A673 (cell line): ENCODE results near the gene CHD8. TPM values are rescaled to one million over a fixed set of nuclear protein-coding genes. Genes with fewer than 3 reads are reported as not detected.

ENCODE experiments used
- BruUV-seq: library from RNA; stranded (reverse); fragments of 400-500 nt; replicated peaks from 2 replicates; lab custom pipeline; 2021; lab: Mats Ljungman, UMichigan
- CTCF ChIA-PET: fragments of 300-600 bp; sonication (Branson Sonifier 250); formaldehyde crosslinking; loops from one replicate; lab custom pipeline; 2022; ENCODE audit warnings: antibody characterized with exemption; lab: Charles Lee
- POLR2A ChIA-PET: fragments of 300-600 bp; sonication (Branson Sonifier 250); formaldehyde crosslinking; loops from one replicate; lab custom pipeline; 2022; ENCODE audit warnings: antibody characterized with exemption; ENCODE audit not compliant: low non-redundant PET; lab: Charles Lee
- DNase-seq: peaks from one replicate; pipeline ENCODE4 v3.0.0-alpha.2; 2015; ENCODE audit warnings: low spot score
- H3K27ac ChIP-seq: fragments of 200-600 bp; sonication (generic); 2 replicates; pipeline ENCODE4 v1.5.1; 2016; ENCODE audit warnings: mixed run types, low read depth, mild to moderate bottlenecking, mixed read lengths, antibody characterized with exemption, low read length; ENCODE audit not compliant: poor library complexity, severe bottlenecking
- H3K27me3 ChIP-seq: fragments of 200-600 bp; sonication (generic); replicated peaks from 2 replicates; pipeline ENCODE4 v1.6.1; 2017; ENCODE audit warnings: mixed run types, low read depth, mild to moderate bottlenecking, mixed read lengths, antibody characterized with exemption, low read length; ENCODE audit not compliant: insufficient read depth, poor library complexity
- H3K36me3 ChIP-seq: fragments of 200-600 bp; sonication (generic); 2 replicates; pipeline ENCODE4 v1.6.1; 2016; ENCODE audit warnings: mixed run types, mild to moderate bottlenecking, mixed read lengths, antibody characterized with exemption, low read length; ENCODE audit not compliant: insufficient read depth, poor library complexity, severe bottlenecking
- H3K4me1 ChIP-seq: fragments of 200-600 bp; sonication (generic); 2 replicates; pipeline ENCODE4 v1.6.1; 2017; ENCODE audit warnings: mixed run types, mild to moderate bottlenecking, mixed read lengths, antibody characterized with exemption, low read length; ENCODE audit not compliant: insufficient read depth, poor library complexity, severe bottlenecking
- H3K4me3 ChIP-seq: fragments of 200-600 bp; sonication (generic); 2 replicates; pipeline ENCODE4 v1.5.1; 2016; ENCODE audit warnings: low read depth, mixed run types, mild to moderate bottlenecking, mixed read lengths, low read length; ENCODE audit not compliant: poor library complexity, severe bottlenecking
- H3K9me3 ChIP-seq: fragments of 200-600 bp; sonication (generic); 2 replicates; pipeline ENCODE4 v1.6.1; 2016; ENCODE audit warnings: mixed run types, low read depth, mild to moderate bottlenecking, mixed read lengths, antibody characterized with exemption, low read length; ENCODE audit not compliant: poor library complexity, severe bottlenecking
- EZH2 ChIP-seq: fragments of 200-600 bp; sonication (generic); IDR thresholded peaks from 2 replicates; pipeline ENCODE4 v1.6.1; 2017; ENCODE audit warnings: borderline replicate concordance, low read depth, mild to moderate bottlenecking, mixed read lengths, antibody characterized with exemption, low read length; ENCODE audit not compliant: poor library complexity, severe bottlenecking
- intact Hi-C: fragments of 100-400 bp; cut with micrococcal nuclease; formaldehyde crosslinking; loops from one replicate; pipeline ENCODE4 v1.10.0; 2022; ENCODE audit not compliant: unreplicated experiment
- total RNA-seq: library from RNA; stranded (reverse); gene quantifications from 2 replicates; pipeline ENCODE4 v1.2.3, GENCODE V29; 2021
- TF ChIP-seq, protein P1 (sequence below): fragments of 300-800, 200-600 bp; sonication (generic); conservative IDR thresholded peaks from 2 replicates; pipeline ENCODE4 v1.5.1; 2017; ENCODE audit warnings: low read depth, mild to moderate bottlenecking, antibody characterized with exemption, low read length, moderate library complexity, mixed read lengths

CHD8 gene
- total RNA-seq, 1 experiment from 2014 or later: 128 TPM

DNA sequence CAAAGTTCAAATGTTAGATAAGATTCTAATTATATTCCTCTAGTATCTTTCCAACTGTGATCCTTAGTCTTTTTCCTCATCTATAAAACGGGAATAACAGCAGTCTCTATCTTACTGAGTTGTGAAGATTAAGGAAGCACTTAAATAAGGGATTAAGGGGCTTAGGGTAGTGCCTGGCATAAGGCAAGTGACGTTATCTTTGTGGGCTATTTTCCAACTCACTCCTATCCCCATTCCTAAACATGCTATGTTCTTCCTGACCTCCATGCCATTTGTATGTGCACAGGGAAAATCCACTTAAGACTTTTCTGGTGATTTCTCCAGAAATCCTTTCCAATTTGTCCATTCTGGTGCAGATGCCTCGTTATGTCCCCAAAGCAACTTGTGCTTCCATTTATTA lies 105.4 kb downstream of the CHD8 start:
- no TSS peak for BruUV-seq
- no peaks in the 10 kb centered on the region for H3K27me3 ChIP-seq
- H3K27ac ChIP-seq: no peak overlapping the region
- H3K4me1 ChIP-seq: peaks cover 7% of the 10 kb centered on the region
- TF ChIP-seq, protein P1, sequence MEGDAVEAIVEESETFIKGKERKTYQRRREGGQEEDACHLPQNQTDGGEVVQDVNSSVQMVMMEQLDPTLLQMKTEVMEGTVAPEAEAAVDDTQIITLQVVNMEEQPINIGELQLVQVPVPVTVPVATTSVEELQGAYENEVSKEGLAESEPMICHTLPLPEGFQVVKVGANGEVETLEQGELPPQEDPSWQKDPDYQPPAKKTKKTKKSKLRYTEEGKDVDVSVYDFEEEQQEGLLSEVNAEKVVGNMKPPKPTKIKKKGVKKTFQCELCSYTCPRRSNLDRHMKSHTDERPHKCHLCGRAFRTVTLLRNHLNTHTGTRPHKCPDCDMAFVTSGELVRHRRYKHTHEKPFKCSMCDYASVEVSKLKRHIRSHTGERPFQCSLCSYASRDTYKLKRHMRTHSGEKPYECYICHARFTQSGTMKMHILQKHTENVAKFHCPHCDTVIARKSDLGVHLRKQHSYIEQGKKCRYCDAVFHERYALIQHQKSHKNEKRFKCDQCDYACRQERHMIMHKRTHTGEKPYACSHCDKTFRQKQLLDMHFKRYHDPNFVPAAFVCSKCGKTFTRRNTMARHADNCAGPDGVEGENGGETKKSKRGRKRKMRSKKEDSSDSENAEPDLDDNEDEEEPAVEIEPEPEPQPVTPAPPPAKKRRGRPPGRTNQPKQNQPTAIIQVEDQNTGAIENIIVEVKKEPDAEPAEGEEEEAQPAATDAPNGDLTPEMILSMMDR: no peak
- no peak for TF ChIP-seq EZH2
- peak; percentile 33 for DNase-seq
- H3K36me3 ChIP-seq: peaks cover 46% of the 10 kb centered on the region
- ChIA-PET CTCF (no interaction called here), POLR2A (no interaction called here)
- H3K4me3 ChIP-seq: no peak overlapping the region
- intact Hi-C loops: no loop called here
- H3K9me3 ChIP-seq: no peaks in the 10 kb centered on the region

DNA sequence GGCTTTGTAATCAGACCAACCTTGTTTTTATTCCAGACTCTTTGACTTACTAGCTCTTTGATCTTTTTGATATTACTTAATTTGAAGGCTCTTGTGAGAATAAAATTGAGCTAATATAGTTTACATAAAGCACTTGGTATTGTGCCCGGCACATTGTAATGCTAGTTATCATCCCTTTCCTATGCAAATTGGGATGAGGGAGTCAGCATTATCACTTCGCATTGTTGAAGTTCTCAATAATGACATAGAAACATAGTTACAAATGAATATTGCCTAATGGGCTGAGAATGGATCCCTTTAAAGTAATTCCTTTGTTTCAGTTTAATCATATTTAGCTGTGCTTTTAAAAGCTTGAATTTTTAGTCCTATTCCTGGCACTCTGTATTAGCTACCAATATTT lies 108.7 kb downstream of the CHD8 start:
- POLR2A ChIA-PET: no interaction called here
- intact Hi-C loops: no loop called here
- BruUV-seq: no TSS peak
- peaks cover 15% of the 10 kb centered on the region for H3K36me3 ChIP-seq
- no peak for TF ChIP-seq EZH2
- TF ChIP-seq, protein P1: no peak
- CTCF ChIA-PET: no interaction called here
- DNase-seq: no peak
- no peak overlapping the region for H3K27ac ChIP-seq
- peaks cover 7% of the 10 kb centered on the region for H3K4me1 ChIP-seq
- H3K9me3 ChIP-seq: no peaks in the 10 kb centered on the region
- H3K4me3 ChIP-seq: no peak overlapping the region
- no peaks in the 10 kb centered on the region for H3K27me3 ChIP-seq

DNA sequence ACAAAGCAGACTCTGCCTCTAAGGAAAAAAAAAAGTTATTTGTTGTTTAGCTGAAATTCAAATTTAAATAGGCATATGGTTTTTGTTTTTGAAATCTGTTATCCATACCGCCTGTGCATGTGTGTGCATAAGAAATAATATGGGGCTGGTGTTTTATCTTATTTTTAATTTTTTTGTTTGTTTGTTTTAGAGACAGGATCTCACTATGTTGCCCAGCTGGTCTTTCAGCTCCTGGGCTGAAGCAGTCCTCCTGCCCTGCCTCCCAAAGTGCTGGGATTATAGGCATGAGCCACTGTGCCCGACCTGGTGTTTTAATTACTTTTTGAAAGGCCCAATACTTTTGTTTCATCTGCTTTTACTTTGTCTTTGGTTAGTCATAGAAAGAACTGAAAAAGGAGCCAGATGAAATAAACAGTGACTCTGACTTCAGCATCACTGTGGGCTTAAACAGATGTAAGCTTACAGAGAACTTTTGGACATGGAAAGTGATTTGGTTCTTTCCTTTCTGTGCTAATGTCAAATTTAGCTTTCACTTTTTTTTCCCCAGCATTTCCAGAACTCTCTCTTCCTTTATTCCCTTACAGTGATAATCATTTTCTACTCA lies 109.3 kb downstream of the CHD8 start:
- Histone ChIP-seq H3K9me3 (no peaks in the 10 kb centered on the region), H3K4me1 (peaks cover 7% of the 10 kb centered on the region), H3K4me3 (no peak overlapping the region), H3K27me3 (no peaks in the 10 kb centered on the region), H3K27ac (no peak overlapping the region), H3K36me3 (peaks cover 9% of the 10 kb centered on the region)
- ChIA-PET CTCF (no interaction called here), POLR2A (no interaction called here)
- DNase-seq: no peak
- no TSS peak for BruUV-seq
- intact Hi-C loops: no loop called here
- TF ChIP-seq EZH2: no peak
- TF ChIP-seq, protein P1: no peak
